SK-N-SH treated with all-trans-retinoic acid at 6 μM for 48 hours (cell line): ENCODE measurements around the gene ADGRV1.

ENCODE experiments used
- ARNTL ChIP-seq: fragments of 450-650 bp; formaldehyde crosslinking; IDR thresholded peaks from 2 replicates; pipeline ENCODE4 v1.5.0; 2020; ENCODE audit warnings: low read depth, mild to moderate bottlenecking, moderate library complexity, borderline replicate concordance
- CSDC2 ChIP-seq: fragments of 250-450 bp; sonication (Bioruptor Pico); IDR thresholded peaks from 2 replicates; pipeline ENCODE4 v1.5.0; 2020; ENCODE audit warnings: mild to moderate bottlenecking, moderate library complexity
- CSRNP3 ChIP-seq: fragments of 250-450 bp; sonication (Bioruptor Pico); IDR thresholded peaks from 2 replicates; pipeline ENCODE4 v1.5.1; 2021; ENCODE audit warnings: mild to moderate bottlenecking, moderate library complexity
- ESRRG ChIP-seq: fragments of 250-450 bp; sonication (Bioruptor Pico); IDR thresholded peaks from 2 replicates; pipeline ENCODE4 v1.6.1; 2021; ENCODE audit warnings: mild to moderate bottlenecking
- GLIS3 ChIP-seq: fragments of 250-450 bp; sonication (Bioruptor Pico); IDR thresholded peaks from 2 replicates; pipeline ENCODE4 v1.5.0; 2020; ENCODE audit warnings: mild to moderate bottlenecking, moderate library complexity
- PPARA ChIP-seq: fragments of 250-450 bp; sonication (Bioruptor Pico); IDR thresholded peaks from 2 replicates; pipeline ENCODE4 v1.5.0; 2020; ENCODE audit warnings: mild to moderate bottlenecking, borderline replicate concordance
- RARB ChIP-seq: fragments of 250-450 bp; sonication (Bioruptor Pico); IDR thresholded peaks from 2 replicates; pipeline ENCODE4 v1.8.0; 2021; ENCODE audit warnings: mild to moderate bottlenecking, moderate library complexity
- TCF4 ChIP-seq: fragments of 250-450 bp; sonication (Bioruptor Pico); IDR thresholded peaks from 2 replicates; pipeline ENCODE4 v1.8.0; 2021; ENCODE audit warnings: mild to moderate bottlenecking, moderate library complexity, borderline replicate concordance
- ZFP3 ChIP-seq: fragments of 250-450 bp; sonication (Bioruptor Pico); IDR thresholded peaks from 2 replicates; pipeline ENCODE4 v1.5.0; 2020; ENCODE audit warnings: mild to moderate bottlenecking, moderate library complexity
- ZFP30 ChIP-seq: fragments of 450-650 bp; formaldehyde crosslinking; IDR thresholded peaks from 2 replicates; pipeline ENCODE4 v1.5.0; 2022; ENCODE audit warnings: mild to moderate bottlenecking, moderate library complexity
- ZNF565 ChIP-seq: fragments of 450-650 bp; formaldehyde crosslinking; conservative IDR thresholded peaks from 2 replicates; pipeline ENCODE4 v1.5.0; 2020; ENCODE audit warnings: low read depth, mild to moderate bottlenecking, moderate library complexity
- ZNF8 ChIP-seq: fragments of 450-650 bp; formaldehyde crosslinking; IDR thresholded peaks from 2 replicates; pipeline ENCODE4 v1.5.0; 2020; ENCODE audit warnings: mild to moderate bottlenecking, moderate library complexity
- TF ChIP-seq, protein P1 (sequence below): fragments of 250-450 bp; sonication (Bioruptor Pico); IDR thresholded peaks from 2 replicates; pipeline ENCODE4 v1.8.0; 2020; ENCODE audit warnings: mild to moderate bottlenecking, moderate library complexity, borderline replicate concordance

- no peak for TF ChIP-seq PPARA
- TF ChIP-seq ZFP3 (CRISPR knock-in tag), result no peak
- no peak for TF ChIP-seq RARB (CRISPR knock-in tag)
- TF ChIP-seq, protein P1, sequence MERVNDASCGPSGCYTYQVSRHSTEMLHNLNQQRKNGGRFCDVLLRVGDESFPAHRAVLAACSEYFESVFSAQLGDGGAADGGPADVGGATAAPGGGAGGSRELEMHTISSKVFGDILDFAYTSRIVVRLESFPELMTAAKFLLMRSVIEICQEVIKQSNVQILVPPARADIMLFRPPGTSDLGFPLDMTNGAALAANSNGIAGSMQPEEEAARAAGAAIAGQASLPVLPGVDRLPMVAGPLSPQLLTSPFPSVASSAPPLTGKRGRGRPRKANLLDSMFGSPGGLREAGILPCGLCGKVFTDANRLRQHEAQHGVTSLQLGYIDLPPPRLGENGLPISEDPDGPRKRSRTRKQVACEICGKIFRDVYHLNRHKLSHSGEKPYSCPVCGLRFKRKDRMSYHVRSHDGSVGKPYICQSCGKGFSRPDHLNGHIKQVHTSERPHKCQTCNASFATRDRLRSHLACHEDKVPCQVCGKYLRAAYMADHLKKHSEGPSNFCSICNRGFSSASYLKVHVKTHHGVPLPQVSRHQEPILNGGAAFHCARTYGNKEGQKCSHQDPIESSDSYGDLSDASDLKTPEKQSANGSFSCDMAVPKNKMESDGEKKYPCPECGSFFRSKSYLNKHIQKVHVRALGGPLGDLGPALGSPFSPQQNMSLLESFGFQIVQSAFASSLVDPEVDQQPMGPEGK (CRISPR knock-in tag), result no peak
- no peak for TF ChIP-seq ZFP30 (CRISPR knock-in tag)
- no peak for TF ChIP-seq ZNF8
- no peak for TF ChIP-seq CSRNP3 (CRISPR knock-in tag)
- TF ChIP-seq ZNF565 (CRISPR knock-in tag), result no peak
- TF ChIP-seq ARNTL (CRISPR knock-in tag), result no peak
- TF ChIP-seq CSDC2, result no peak
- TF ChIP-seq ESRRG, result no peak
- no peak for TF ChIP-seq GLIS3
- TF ChIP-seq TCF4 (CRISPR knock-in tag), result no peak
Observed at GRCh38 chr5:90981177-90981576, 422.6 kb downstream of the ADGRV1 start.
